ENCODE results near the gene MTA2.

- TF ChIP-seq, protein P1, sequence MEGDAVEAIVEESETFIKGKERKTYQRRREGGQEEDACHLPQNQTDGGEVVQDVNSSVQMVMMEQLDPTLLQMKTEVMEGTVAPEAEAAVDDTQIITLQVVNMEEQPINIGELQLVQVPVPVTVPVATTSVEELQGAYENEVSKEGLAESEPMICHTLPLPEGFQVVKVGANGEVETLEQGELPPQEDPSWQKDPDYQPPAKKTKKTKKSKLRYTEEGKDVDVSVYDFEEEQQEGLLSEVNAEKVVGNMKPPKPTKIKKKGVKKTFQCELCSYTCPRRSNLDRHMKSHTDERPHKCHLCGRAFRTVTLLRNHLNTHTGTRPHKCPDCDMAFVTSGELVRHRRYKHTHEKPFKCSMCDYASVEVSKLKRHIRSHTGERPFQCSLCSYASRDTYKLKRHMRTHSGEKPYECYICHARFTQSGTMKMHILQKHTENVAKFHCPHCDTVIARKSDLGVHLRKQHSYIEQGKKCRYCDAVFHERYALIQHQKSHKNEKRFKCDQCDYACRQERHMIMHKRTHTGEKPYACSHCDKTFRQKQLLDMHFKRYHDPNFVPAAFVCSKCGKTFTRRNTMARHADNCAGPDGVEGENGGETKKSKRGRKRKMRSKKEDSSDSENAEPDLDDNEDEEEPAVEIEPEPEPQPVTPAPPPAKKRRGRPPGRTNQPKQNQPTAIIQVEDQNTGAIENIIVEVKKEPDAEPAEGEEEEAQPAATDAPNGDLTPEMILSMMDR (conservative IDR thresholded peaks at IDR 0.05; ENCODE audit: low read length), result no peak
- TF ChIP-seq EZH2phosphoT487 (IDR thresholded peaks at IDR 0.05; ENCODE audit: borderline replicate concordance), result no peak
Measured at GRCh38 chr11:62621027-62621566, 19.4 kb upstream of the MTA2 start.

Measured in Loucy (cell line).